NCI-H1436 (cell line): Measurements from ENCODE around the gene FMNL2.

Source experiments
- DNase-seq: peaks from one replicate; lab custom pipeline; 2025; lab: John Stamatoyannopoulos, UW

Gene FMNL2

DNA sequence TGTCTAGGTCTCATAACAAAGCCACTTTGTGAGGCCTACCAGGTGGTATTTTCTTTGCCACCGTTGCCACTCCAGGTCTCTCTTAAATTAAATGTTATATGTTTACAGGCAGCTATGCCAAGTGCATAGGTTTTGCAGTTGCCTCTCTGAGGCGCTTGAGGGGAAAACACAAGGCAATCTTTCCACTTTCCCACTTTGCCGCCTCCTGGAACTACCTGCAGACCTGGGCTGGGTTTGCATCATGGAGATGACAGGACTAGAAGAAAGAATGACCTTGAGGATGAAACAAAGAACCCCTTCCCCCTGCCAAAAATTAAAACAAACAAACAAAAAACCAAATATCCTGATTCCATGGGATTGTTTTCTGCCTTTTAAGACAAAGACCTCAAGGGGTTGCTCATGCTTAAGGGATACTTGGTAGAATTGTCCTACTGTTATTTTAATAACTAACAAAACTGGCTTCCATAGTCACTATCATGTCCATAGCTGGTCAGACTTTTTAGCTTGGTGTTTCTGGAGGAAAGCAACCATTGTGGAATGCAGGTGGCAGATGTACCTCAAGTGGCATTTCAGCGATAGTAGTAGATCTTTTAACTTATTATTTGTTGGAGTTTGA is 222.4 kb downstream of the FMNL2 start:
- DNase-seq = no peak

DNA sequence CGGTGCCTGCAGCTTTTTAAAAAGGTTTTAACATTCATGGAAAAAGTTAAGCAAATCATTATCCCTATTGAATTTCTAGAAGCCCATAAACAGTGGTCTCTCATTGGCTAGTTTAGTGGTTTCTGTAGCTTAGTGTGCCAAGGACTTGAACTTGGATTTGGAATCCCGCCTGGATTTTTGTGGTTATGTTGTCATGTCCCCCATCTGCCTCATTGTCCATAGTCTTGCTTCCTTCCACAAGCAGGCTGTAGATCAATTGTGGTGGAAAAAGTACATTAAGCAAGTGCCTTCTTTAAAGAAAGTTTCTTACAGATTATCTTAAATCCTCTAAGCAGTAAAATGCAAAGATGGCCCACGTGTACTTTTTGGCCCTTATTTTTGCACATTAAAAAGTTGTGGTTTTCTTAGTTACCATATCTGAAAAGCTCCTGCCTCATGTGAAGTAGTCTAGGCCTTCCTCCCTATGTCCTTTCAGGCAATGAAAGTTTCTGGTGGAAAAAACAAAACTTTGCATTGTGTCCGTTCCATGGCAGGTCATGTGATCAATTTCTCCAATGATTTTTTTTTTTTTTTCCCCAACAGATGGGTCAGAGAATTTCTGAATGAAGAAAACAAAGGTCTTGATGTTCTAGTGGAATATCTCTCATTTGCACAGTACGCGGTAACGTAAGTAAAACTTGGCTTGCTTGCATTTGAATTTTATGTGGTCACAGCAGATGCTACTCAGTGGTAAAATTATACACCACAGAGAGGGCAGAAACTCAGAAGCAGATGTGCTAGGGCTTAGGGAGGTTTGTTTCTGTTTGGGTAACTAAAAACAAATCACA is 223.4 kb downstream of the FMNL2 start:
- no peak for DNase-seq

DNA sequence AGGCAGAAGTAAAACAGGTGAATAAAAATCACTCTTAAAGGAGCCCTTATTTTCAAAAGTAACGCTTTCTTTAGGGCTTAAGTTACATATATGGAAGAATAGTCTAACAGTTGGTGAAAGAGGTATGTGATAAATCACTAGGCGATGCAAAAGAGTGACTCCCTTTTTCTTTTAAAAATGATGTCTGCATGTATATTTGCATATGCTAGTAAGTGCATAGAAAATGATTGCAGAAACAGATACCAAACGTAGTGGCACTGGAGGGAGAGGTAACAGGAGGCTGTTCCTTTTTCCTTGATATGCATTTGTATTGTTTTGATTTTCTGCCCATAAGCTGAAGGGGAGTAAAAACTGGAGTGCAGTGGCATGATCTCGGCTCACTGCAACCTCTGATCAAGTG is 224.0 kb downstream of the FMNL2 start:
- no peak for DNase-seq

DNA sequence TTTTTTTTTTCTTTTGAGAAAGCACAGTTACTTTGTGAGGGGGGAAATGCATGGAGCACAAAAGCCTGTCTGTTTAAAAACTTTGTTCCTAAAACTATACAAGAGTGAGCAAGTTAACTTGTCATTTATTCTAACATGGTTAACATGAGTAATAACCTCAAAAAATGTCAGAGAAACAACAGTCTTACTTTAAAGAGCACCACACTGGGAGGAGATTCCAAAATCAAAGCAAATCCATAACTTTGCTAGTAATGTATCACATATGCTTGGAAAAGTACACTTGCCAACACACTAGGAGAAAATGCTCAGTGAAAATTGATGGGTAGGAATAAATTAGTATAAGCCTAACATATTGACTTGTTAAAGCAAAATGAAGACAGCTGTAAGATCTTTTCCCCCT is 225.2 kb downstream of the FMNL2 start:
- no peak for DNase-seq

DNA sequence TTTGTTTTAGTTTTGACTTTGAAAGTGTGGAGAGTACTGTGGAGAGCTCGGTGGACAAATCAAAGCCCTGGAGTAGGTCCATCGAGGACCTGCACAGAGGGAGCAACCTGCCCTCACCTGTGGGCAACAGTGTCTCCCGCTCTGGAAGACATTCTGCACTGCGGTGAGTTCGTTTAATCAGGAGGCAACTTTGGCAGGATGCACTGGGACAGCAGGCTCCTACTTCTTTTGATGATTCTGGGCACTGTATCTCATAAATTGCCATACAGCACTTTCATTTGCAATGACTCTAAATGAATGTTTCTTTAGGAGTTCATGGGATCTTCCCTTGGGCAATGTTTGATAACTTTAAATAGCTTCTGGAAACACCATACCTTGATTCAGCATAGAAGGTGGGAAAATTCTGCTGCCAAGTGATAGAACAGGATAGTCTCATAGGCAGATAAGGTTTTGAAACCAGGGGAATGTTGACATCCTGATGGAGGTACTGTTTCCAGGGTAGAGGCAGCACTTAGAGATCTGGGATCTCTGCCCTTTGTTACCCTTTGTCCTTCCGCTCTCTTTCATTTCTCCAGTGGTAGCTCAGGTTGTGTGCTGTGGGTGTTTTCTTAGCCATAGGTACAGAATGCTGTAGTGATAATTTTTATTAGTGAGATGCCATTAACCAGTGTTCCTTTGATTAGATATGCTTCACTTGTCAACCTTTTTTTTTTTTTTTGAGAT is 226.1 kb downstream of the FMNL2 start:
- no peak for DNase-seq

DNA sequence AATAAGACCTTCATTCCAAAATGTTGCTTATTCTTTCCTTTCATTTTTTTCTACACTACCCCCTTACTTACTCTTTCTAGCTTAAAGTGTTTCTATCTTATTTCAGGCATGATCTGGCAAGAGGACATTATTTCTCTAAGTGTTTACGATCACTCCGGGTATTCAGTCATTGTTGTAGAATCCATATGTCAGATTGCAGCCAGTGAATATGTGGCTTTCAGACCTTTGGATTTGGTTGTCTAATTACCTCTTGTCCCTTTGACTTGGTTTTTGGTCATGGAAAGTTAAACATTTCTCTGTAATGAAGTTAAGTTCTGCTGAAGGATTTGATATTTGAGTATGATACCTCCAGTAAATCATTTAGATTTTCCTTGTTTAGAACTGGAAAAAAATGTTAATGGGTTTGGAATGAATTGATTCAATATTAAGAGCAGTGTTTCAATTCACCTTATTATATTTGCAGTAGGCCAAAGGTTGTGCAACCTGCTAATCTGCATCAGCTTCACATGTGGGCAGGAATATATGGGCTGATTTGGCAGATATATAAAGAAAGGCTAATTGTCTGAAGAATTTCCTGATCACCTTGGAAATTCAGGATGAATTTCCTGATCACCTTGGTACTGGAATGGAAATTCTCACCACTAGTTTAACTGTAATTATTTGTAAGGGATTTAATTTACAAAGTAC is 227.4 kb downstream of the FMNL2 start:
- DNase-seq = no peak

DNA sequence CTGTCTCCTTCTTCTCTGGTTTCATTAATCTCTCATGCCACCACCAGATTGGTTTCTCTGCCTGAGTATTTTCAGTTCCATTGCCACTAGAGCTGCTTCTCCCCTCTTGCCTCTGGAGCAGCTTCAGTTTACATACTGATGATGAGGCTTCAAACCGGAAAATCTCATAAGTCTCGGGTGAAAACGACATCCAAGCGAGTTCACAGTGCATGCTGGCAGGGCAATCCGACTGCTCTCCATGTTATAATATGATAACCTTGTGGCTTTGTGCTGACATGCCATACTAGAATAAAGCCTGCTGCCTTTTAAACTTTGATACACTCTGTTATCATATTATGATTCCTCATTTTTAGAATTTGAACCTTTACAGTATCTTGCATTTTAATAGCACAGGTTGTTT is 228.8 kb downstream of the FMNL2 start:
- DNase-seq = no peak

DNA sequence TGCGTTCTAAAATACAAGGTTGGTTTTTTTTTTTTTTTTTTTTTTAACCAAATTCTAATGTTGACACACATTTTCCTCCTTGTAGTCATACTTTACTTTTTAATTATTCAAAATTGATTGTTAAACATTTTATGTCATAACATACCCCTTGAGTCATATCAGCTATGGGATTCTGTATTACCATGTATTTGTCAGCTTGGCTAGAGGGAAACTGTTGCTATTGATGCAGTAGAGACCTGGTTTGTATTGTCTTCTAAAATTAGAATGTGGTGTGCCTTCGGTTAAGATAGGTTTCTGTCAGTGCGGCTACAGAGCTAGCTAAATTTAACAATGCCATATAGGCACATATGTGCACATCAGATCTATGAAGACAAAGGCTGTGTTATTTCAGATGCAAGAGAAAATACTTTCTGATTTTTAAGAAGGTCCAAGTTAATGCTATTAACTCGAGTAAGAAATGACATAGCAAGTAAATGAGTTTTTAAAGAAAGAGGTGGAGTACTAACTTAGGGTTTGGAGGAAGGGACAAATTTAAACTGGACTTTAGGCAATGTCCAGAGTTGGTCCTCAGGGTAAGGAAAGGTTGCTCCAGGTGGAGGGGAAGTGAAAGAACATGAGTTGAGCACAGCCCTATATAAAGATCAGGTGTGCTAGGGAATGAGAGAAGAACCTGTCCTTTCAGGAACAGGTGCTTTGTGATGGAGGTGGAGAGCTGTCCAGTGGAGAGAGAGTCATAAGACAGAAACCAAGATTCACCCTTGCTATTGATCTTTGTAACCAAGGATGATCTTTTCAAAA is 230.0 kb downstream of the FMNL2 start:
- no peak for DNase-seq

DNA sequence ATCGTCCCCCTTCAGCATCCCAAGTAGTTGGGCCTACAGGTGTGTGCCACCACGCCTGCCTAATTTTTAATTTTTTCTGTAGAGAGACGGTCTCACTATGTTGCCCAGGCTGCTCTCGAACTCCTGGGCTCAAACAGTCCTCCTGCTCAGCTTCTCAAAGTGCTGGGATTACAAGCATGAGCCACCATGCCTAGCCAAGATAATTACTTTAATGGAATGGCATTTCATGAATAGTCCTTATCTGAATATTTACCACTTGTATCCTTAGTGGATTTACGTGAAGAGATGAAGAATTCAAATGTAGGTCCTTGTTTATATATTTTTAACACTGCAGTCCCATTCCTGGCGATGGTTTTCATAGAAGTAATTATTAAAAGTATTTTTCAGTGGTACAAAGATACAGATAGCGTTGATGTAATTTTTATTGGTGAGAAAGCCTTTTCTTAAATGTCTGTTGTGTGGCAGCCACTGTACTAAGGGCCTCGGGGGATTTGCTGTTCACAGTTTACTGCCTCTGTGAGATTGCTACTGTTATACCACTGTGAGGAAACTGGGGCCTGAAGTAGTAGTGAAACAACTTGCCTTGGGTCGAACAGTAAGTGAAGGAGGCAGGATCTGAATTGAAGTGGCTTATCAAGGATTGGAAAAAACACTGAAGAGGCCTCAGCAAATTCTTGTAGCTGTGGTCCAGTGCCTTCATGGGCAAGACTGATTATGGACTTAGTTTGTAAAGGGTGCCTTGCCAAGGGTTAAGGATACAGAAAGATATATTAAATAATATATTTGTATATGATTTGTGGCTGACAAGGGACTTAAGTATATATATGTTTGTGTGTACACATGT is 231.1 kb downstream of the FMNL2 start:
- DNase-seq = no peak

DNA sequence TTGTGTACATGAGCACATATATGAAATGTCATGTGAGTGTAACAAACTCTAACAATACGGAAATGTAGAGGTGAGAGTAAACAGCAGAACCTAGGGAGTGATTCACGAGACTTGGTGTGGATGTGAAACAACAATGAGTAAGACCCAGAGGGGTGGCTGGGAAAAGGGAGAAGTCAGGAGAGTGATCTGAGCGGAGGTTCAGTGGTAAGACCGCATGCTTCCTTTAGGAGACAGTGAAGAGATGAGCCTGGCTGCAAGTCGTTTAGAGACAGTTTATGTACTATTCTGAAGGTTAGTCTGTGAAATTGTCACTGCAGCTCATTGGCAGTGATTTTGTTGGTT is 231.7 kb downstream of the FMNL2 start:
- DNase-seq = no peak

DNA sequence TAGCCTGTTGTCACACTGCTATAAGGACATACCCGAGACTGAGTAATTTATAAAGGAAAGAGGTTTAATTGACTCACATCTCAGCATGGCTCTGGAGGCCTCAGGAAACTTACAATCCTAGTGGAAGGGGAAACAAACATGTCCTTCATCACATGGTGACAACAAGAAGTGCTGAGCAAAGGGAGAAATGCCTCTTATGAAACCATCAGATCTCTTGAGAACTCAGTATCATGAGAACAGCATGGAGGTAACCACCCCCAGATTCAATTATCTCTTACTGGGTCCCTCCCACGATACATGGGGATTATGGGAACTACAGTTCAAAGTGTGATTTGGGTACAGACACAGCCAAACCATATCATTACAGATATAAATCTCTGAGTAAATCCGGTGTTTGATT is 233.6 kb downstream of the FMNL2 start:
- no peak for DNase-seq

DNA sequence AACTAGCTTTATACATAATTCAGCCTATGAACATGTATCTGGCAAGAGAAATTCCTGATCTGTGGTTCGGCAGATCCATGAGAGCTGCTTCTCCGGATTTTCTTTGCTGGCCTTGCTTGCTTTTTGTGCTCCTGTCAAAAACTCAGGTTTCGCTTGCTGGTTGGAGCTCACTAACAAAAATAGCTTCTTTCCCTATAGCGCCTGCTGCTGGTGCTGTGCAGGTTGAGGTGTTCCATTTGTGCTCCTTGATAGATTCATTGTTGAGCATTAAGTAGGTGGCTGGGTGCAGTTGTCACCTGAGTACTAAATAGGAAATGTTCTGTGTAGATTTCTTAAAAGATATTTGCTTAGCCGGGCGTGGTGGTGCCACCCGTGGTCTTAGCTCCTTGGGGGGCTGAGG is 234.2 kb downstream of the FMNL2 start:
- DNase-seq = no peak

DNA sequence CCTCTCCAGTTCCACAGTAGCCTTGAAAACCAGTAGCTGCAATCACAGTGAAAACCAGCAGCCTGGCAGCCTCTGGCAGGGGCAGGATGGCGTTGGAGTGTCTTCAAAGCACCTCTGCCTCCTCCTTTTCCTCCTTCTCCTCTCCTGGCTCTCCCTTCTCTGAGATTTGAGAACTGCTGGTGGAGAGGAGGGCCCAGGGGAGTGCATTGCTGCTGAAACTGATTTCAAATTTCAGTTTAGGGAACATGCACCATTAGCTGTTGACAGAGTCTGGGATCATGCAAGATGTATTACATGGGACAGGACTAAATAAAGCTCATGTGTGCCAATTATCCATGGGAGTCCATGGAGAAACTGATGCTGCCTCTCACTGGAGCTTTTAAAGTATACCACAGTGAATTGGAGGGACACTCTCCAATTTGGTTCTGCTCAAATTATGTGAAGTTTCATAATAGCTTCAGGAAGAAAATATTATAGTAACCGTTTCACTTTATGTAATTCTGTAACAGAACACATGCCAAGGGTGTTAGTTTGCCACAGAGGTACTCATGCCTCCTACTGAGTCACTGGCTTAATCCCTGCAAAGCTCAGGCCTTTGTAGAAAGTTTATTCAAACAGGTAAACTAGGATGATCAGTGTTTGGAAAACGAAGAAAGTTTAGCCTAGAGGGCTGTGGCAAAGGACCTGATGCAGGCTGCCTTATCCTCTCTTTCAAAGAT is 236.2 kb downstream of the FMNL2 start:
- no peak for DNase-seq

DNA sequence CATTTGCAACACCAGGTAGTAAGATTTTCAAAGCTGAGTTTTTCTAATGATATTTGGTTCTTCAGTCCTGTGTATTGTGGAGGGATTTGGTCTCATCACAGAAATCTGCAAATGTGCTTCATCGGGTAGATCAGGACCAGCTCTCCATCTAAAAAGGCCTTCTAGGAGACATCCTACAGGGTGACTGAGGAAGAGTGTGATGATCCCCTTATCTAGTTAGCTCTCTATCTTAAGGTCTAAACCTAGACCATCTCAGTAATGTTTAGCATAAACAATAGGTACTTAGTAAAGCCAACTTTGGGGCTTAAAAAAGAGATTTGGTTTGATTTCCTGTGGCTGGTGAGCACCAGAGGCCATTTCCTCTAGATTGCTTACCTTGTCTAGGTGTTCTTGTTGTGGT is 237.1 kb downstream of the FMNL2 start:
- DNase-seq = no peak

DNA sequence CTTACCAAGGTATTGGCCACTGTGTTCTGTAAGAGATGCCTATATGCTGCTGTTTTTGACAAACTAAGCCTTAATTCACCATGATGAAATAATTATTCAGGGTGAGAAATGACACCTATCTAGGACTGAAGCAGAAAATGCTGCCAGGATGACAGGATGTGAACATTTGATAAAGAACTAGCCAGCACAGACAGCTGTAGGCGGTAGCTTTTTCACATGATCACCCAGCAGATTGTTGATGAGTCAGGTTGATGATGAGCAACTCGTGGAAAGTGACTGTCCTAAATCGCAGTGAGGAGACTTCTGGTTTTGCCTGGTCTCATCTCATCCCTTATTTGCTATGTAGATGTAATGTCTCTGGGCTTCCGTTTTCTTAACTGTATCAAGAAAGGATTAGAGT is 238.2 kb downstream of the FMNL2 start:
- DNase-seq = no peak

DNA sequence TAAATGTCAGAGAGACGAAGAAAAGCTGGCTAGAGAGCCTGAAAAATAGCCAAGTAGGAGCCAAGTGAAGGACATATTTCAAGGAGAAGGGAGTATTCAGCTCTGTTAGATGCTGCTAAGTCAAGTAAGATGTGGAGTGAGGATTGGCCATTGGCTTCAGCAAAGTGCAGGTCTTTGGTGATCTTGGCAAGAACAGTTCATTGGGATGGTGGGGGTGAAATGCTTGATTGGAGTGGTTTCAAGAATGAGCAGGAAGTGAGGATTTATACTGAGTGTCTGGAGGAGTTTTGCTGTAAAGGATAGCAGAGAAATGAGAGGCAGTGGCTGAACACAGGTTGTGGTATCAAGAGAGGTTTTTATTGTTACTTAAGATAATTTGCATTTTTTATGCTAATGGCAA is 242.6 kb downstream of the FMNL2 start:
- DNase-seq = no peak

DNA sequence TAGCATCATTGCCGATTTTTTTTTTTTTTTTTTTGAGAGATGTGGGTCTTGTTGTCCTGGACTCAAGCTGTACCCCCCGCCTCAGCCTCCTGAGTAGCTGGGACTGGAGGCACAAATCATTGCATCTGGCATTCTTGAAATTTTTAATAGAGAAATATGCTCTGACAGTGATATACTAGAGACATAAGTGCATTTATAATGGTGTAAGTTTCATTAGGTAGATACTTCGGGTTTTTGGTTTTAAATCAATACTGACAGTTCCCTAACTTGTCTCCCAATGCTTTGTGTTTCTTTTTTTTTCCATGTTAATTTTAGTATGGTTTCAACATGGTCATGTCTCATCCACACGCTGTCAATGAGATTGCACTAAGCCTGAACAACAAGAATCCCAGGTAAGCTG is 243.6 kb downstream of the FMNL2 start:
- no peak for DNase-seq

DNA sequence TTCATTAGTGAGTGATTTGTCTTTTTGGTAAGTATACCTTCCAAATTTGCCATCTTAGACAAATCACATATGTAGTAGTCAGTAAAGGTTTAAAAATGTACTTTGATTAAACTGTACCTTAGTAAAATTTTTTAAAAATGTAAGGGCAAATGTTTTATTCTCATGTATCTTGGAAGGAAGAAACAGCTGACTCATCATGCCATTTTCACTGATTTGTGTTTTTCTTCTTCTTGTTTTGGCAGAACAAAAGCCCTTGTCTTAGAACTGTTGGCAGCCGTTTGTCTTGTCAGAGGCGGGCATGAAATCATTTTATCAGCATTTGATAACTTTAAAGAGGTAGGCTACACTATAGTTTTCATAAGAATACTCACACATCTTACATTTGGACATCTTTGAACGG is 245.7 kb downstream of the FMNL2 start:
- DNase-seq = no peak

DNA sequence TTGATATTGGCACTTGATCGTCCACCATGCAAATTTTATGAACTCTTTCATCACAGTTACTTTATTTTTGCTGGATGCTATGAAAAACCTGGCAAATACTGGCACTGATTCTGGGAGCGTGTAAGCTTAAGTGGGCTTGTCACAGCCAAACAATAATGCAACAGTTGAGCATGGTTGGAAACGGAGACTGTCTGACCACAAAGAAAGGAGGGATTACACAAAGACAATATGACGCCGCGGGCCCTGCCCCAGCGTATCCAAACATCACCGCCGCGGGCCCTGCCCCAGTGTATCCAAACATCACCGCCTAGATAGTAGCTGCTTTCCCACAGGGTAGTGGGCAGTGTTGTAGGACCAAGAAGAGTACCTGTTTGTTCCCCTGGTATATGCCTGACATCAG is 246.4 kb downstream of the FMNL2 start:
- no peak for DNase-seq

DNA sequence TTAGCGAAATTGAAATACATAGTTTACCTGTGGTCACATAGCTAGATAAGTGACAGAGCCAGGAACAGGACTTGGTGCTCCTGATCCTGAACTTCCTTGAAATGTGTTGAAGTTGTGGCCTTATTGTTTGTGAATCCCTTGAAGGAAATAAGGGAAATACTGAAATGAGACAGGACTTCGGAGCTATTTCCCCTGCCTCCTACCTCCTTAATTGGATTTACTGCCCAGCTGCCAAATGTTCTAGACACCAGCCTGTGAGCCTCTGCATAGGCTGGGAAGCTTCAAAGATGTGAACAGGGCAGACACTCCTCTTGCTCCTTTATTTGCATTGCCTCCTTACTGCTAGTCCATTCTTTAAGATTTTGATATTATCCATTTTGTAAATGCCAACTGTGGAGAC is 247.1 kb downstream of the FMNL2 start:
- no peak for DNase-seq
